ENCODE measurements around the gene NOSIP. TPM values are rescaled to one million over a fixed set of nuclear protein-coding genes. Genes with fewer than 3 reads are reported as not detected.

The NOSIP gene
- total and polyA plus RNA-seq, 10 of the 15 experiments (the other 5 are each of a cell fraction or from before 2014, with no cell fraction given): 7.2 to 85.5 (median 48.4) TPM

- TF ChIP-seq, protein P1, sequence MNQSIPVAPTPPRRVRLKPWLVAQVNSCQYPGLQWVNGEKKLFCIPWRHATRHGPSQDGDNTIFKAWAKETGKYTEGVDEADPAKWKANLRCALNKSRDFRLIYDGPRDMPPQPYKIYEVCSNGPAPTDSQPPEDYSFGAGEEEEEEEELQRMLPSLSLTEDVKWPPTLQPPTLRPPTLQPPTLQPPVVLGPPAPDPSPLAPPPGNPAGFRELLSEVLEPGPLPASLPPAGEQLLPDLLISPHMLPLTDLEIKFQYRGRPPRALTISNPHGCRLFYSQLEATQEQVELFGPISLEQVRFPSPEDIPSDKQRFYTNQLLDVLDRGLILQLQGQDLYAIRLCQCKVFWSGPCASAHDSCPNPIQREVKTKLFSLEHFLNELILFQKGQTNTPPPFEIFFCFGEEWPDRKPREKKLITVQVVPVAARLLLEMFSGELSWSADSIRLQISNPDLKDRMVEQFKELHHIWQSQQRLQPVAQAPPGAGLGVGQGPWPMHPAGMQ (IDR thresholded peaks at IDR 0.05; ENCODE audit: borderline replicate concordance): no peak
- no peak for TF ChIP-seq SPI1 (IDR thresholded peaks at IDR 0.05; ENCODE audit: borderline replicate concordance, insufficient read depth, low read depth, low read length)
- peak; percentile 58; the same call in 1 of the 2 replicates for TF ChIP-seq SMAD5 (IDR thresholded peaks at IDR 0.05; ENCODE audit: low read depth)
- TF ChIP-seq CBFB (IDR thresholded peaks at IDR 0.05; ENCODE audit: low read depth): peak; percentile 69; the same call in 1 of the 2 replicates
- TF ChIP-seq USF1 (IDR thresholded peaks at IDR 0.05; ENCODE audit: borderline replicate concordance, extremely low read length, insufficient read depth, low read depth, low read length): no peak
- peak in 1 of 2 experiments; percentile 36; a peak in 1 of 4 replicates for TF ChIP-seq IKZF2 (IDR thresholded peaks at IDR 0.05)
- peak; percentile 89 for TF ChIP-seq POLR2A (IDR thresholded peaks at IDR 0.05; ENCODE audit: low read depth, low read length)
- TF ChIP-seq IKZF1 (conservative IDR thresholded peaks at IDR 0.05): peak; percentile 52
- TF ChIP-seq NBN (IDR thresholded peaks at IDR 0.05): peak; percentile 64; the same call in 1 of the 2 replicates
- TF ChIP-seq JUNB (IDR thresholded peaks at IDR 0.05): no peak
- TF ChIP-seq BHLHE40 (IDR thresholded peaks at IDR 0.05; ENCODE audit: borderline replicate concordance in 1 of 2, low read depth in 2 of 2, low read length in 1 of 2): no peak; a peak in 1 of 4 replicates
- TF ChIP-seq ZNF217 (IDR thresholded peaks at IDR 0.05): no peak
- 0 out of 6 replicates have a peak, but pooled peaks of 1 of the 3 experiments have one; percentile 2 for TF ChIP-seq CTCF (IDR thresholded peaks at IDR 0.05 in 2 of 3, conservative IDR thresholded peaks at IDR 0.05 in 1 of 3; ENCODE audit: control insufficient read depth in 2 of 3, extremely low read depth in 1 of 3, insufficient read depth in 1 of 3, low read depth in 3 of 3, low read length in 3 of 3)
- TF ChIP-seq SMAD1 (IDR thresholded peaks at IDR 0.05; ENCODE audit: low read depth, partially characterized antibody): peak; percentile 59
- TF ChIP-seq ESRRA (IDR thresholded peaks at IDR 0.05; ENCODE audit: low read length): no peak
- TF ChIP-seq, protein P2, sequence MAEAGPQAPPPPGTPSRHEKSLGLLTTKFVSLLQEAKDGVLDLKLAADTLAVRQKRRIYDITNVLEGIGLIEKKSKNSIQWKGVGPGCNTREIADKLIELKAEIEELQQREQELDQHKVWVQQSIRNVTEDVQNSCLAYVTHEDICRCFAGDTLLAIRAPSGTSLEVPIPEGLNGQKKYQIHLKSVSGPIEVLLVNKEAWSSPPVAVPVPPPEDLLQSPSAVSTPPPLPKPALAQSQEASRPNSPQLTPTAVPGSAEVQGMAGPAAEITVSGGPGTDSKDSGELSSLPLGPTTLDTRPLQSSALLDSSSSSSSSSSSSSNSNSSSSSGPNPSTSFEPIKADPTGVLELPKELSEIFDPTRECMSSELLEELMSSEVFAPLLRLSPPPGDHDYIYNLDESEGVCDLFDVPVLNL (IDR thresholded peaks at IDR 0.05; ENCODE audit: low read depth, low read length): no peak; the same call in 1 of the 2 replicates
- TF ChIP-seq RAD21 (IDR thresholded peaks at IDR 0.05; ENCODE audit: insufficient read depth, low read depth, low read length): no peak
- TF ChIP-seq, protein P3, sequence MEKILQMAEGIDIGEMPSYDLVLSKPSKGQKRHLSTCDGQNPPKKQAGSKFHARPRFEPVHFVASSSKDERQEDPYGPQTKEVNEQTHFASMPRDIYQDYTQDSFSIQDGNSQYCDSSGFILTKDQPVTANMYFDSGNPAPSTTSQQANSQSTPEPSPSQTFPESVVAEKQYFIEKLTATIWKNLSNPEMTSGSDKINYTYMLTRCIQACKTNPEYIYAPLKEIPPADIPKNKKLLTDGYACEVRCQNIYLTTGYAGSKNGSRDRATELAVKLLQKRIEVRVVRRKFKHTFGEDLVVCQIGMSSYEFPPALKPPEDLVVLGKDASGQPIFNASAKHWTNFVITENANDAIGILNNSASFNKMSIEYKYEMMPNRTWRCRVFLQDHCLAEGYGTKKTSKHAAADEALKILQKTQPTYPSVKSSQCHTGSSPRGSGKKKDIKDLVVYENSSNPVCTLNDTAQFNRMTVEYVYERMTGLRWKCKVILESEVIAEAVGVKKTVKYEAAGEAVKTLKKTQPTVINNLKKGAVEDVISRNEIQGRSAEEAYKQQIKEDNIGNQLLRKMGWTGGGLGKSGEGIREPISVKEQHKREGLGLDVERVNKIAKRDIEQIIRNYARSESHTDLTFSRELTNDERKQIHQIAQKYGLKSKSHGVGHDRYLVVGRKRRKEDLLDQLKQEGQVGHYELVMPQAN (conservative IDR thresholded peaks at IDR 0.05): peak; percentile 42; the same call in 1 of the 2 replicates
- TF ChIP-seq ZNF384 (IDR thresholded peaks at IDR 0.05; ENCODE audit: borderline replicate concordance, low read depth, low read length): no peak
Observed at GRCh38 chr19:49590071-49590970, 10.0 kb upstream of the NOSIP start (continued).

All from GM12878 (cell line).